Uterus (tissue), 4 donors: ENCODE measurements around the gene FOXP4. TPM values are rescaled to one million over a fixed set of nuclear protein-coding genes. Genes with fewer than 3 reads are reported as not detected.

ENCODE experiments used
- DNase-seq, 2 donors: peaks; one replicate each; pipeline ENCODE4 v3.0.0-alpha.2; 2019 to 2020
- H3K27ac ChIP-seq, 2 donors: fragments of 200-600 bp; sonication (generic); 1 replicate in 1 of 2; 2 replicates in 1 of 2; pipeline ENCODE4 v1.5.1; 2016 to 2018
- H3K27me3 ChIP-seq, 2 donors: fragments of 200-600 bp; sonication (generic); one replicate each; pipeline ENCODE4 v1.5.1; 2018 to 2019; ENCODE audit warnings: control low read depth in 1 of 2
- H3K36me3 ChIP-seq, 2 donors: fragments of 200-600 bp; sonication (generic); one replicate each; pipeline ENCODE4 v1.5.1; 2019; ENCODE audit warnings: control low read depth in 1 of 2
- H3K4me1 ChIP-seq, 2 donors: fragments of 200-600 bp; sonication (generic); one replicate each; pipeline ENCODE4 v1.5.1; 2018 to 2019; ENCODE audit warnings: control low read depth in 1 of 2
- H3K4me3 ChIP-seq, 2 donors: fragments of 200-600 bp; sonication (generic); 1 replicate in 1 of 2; 2 replicates in 1 of 2; pipeline ENCODE4 v1.5.1; 2018 to 2019; ENCODE audit warnings: mild to moderate bottlenecking in 1 of 2
- H3K9me3 ChIP-seq, 2 donors: fragments of 200-600 bp; sonication (generic); one replicate each; pipeline ENCODE4 v1.5.1; 2019; ENCODE audit warnings: control low read depth in 1 of 2
- POLR2A ChIP-seq, 2 donors: fragments of 450-650 bp; IDR thresholded peaks; one replicate each; pipeline ENCODE4 v1.6.1; 2016; ENCODE audit warnings: antibody characterized with exemption in 2 of 2, mild to moderate bottlenecking in 1 of 2, moderate library complexity in 1 of 2
- intact Hi-C: fragments of 100-400 bp; cut with DNase I; formaldehyde crosslinking; loops from one replicate; pipeline ENCODE4 v1.15.1; 2023; ENCODE audit warnings: low total_unique reads
- total RNA-seq, 4 donors: library from RNA; depleted of rRNA in 3 of 4; stranded (reverse); fragments of >200 nt in 3 of 4; gene quantifications; one replicate each; pipeline versions ENCODE4 v1.1.0 to v1.2.4, GENCODE V29; 2014 to 2023
- TF ChIP-seq, protein P1 (sequence below), 4 experiments: fragments of 200-600 bp in 2 of 4; fragments of 450-650 bp in 2 of 4; sonication (generic) in 2 of 4; IDR thresholded peaks; one replicate each; pipeline ENCODE4 v1.5.1; 2016 to 2019; ENCODE audit warnings: antibody characterized with exemption in 4 of 4, mild to moderate bottlenecking in 2 of 4, moderate library complexity in 1 of 4
- donor health status: DM: yes; HTN: yes; CAD: no.

FOXP4 gene
- total RNA-seq, 4 donors from 2014 or later: 3.8 to 50.1 (median 9.4) TPM

DNA sequence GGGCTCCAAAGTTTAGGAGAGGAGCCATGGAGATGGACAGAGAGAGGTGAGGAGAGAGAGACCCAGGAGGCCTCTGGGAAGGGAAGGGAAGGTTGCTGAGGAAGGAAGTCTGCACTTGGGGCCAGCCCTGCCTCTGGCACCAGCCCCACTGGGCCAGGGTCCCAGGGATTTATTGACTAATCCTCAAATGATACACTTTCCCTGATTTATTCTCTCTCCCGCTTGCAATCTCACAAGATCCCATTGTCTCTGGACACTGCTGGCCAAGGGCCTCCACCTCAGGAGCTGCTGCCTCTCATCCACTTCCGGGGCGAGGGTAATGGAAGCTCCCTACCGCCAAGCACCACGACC, 43.6 kb upstream of the FOXP4 start:
- H3K36me3 ChIP-seq: no peaks in the 10 kb centered on the region
- H3K4me1 ChIP-seq: peaks cover 7 to 12% of the 10 kb centered on the region in 2 donors
- TF ChIP-seq, protein P1, sequence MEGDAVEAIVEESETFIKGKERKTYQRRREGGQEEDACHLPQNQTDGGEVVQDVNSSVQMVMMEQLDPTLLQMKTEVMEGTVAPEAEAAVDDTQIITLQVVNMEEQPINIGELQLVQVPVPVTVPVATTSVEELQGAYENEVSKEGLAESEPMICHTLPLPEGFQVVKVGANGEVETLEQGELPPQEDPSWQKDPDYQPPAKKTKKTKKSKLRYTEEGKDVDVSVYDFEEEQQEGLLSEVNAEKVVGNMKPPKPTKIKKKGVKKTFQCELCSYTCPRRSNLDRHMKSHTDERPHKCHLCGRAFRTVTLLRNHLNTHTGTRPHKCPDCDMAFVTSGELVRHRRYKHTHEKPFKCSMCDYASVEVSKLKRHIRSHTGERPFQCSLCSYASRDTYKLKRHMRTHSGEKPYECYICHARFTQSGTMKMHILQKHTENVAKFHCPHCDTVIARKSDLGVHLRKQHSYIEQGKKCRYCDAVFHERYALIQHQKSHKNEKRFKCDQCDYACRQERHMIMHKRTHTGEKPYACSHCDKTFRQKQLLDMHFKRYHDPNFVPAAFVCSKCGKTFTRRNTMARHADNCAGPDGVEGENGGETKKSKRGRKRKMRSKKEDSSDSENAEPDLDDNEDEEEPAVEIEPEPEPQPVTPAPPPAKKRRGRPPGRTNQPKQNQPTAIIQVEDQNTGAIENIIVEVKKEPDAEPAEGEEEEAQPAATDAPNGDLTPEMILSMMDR (IDR thresholded peaks at IDR 0.05): no peak
- no peak for TF ChIP-seq POLR2A (IDR thresholded peaks at IDR 0.05)
- H3K27ac ChIP-seq: peak overlapping the region in 1 of 2 donors; percentile 98
- no peaks in the 10 kb centered on the region for H3K27me3 ChIP-seq
- DNase-seq: peak in 1 of 2 donors; percentile 34
- no peak overlapping the region for H3K4me3 ChIP-seq
- intact Hi-C loops: no loop called here
- H3K9me3 ChIP-seq: no peaks in the 10 kb centered on the region

DNA sequence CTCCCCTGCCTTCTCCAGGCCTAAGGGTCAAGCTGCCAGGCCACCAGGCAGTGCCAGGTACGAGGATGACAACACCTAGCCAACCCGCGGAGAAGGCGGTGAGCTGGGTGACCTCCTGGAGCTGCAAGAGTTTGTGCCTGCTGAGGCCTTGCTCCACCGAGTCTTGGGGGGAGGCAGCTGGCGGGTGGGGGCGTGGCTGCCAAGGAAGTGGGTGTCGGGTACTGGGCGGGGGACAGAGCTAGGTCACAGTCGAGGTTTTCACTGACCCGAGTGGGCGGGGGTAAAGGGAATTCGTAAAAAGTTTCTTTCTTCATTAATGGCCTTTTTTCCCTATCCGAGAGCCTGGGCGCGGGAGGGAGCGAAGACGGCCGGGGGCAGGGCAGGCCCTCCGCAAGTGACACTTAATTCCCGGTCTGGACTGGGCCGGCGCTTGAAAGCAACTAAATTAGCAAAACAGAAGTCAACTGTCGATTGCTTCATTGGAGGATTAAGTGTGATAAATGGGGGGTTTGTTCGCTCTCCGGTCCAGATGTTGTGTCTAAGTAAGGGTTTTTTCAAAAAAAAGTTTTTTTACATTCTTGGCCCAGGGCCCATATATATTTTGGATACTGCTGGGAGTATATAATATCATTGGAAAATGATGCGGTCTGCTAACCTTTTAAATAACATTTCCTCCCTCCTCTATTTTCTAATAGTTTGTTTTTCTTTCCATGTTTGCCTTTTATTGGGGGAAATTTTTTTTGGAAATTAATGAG, 43.1 kb upstream of the FOXP4 start:
- DNase-seq: peak; percentile 30 to 50
- Histone ChIP-seq H3K9me3 (no peaks in the 10 kb centered on the region), H3K4me1 (peaks cover 7 to 12% of the 10 kb centered on the region in 2 donors), H3K27ac (peak overlapping the region; percentile 83 to 98), H3K27me3 (no peaks in the 10 kb centered on the region), H3K4me3 (peak overlapping the region in 1 of 2 donors; percentile 46), H3K36me3 (no peaks in the 10 kb centered on the region)
- no peak for TF ChIP-seq POLR2A (IDR thresholded peaks at IDR 0.05)
- TF ChIP-seq, protein P1 (IDR thresholded peaks at IDR 0.05): no peak
- intact Hi-C loops: no loop called here

DNA sequence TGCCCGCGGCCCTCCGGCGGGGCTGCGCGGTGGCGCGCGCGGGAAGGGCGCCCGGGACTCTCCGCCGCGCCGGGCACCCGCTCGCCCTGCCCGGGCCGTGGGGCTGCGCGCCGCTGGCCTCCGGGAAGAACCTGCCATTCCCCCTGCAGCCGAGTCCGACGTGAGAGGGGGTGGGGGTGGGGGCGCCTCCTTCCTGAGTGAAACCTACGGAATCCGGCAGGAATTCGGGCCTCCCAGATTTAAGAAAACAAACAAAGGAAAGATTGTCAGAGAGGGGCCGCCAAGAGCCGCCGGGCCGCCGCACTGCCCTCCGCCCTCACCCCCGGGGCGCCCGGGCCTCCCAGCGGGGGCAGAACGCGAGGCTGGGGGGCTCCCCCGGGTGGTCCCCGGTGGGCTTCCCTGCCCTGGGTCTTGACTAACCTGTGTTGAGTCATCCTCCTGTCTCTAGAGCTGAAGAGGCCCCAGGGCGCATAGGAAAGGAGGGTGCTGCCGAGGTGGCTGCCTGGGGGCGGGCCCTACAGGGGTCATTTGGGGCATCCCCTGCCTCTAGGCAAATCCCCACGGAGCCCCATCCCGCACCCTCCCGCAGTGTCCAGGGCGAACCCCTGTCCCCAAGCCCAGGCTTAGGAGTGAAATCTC, 42.2 kb upstream of the FOXP4 start:
- TF ChIP-seq, protein P1 (IDR thresholded peaks at IDR 0.05): no peak
- no peak for TF ChIP-seq POLR2A (IDR thresholded peaks at IDR 0.05)
- H3K9me3 ChIP-seq: no peaks in the 10 kb centered on the region
- H3K36me3 ChIP-seq: no peaks in the 10 kb centered on the region
- H3K27me3 ChIP-seq: no peaks in the 10 kb centered on the region
- H3K27ac ChIP-seq: peak overlapping the region; percentile 83 to 98
- H3K4me1 ChIP-seq: peaks cover 7 to 12% of the 10 kb centered on the region in 2 donors
- intact Hi-C loops: no loop called here
- DNase-seq: peak; percentile 51 to 63
- peak overlapping the region; percentile 21 to 46 for H3K4me3 ChIP-seq

DNA sequence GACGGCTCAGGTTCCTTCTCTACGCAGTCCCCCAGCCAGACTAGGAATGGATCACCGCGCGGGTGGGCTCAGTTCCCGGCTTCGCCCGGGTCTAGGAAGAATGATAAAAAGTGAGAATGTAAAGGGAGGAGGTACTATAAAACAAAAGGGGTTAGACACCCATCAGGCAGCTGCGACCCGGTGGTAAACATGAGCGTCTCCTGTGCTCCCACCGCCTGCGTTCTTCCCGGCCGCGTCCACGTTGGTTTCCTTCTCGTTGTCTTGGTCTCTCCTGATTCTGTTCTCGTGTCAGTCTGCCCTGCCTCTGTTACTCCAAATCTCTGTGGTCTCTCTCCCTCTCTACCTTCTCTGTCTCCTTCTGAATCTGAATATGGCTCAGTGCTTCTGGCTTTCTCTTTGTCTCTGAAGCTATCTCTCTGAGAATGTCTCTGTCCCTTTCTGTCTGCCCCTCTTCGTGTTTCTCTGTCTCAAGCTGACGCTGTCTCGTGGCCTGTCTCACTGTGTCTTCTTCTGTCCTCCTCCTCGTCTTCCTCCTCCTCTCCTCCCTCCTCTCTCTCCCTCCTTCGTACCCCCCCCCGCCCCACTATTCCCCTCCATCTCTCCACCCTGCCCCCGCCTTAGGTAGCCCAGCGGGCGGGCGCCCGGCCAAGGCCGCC, 41.6 kb upstream of the FOXP4 start:
- no peak for TF ChIP-seq POLR2A (IDR thresholded peaks at IDR 0.05)
- TF ChIP-seq, protein P1 (IDR thresholded peaks at IDR 0.05): no peak
- peak overlapping the region; percentile 83 to 98 for H3K27ac ChIP-seq
- H3K27me3 ChIP-seq: no peaks in the 10 kb centered on the region
- DNase-seq: no peak
- intact Hi-C loops: loop anchor here (5.0 kb wide), 1 partner anchor 43 kb away; the partner anchor contains the start of gene FOXP4
- peak overlapping the region; percentile 21 to 46 for H3K4me3 ChIP-seq
- H3K9me3 ChIP-seq: no peaks in the 10 kb centered on the region
- no peaks in the 10 kb centered on the region for H3K36me3 ChIP-seq
- H3K4me1 ChIP-seq: peaks cover 7 to 12% of the 10 kb centered on the region in 2 donors
